Esophagus muscularis mucosa (tissue), 4 donors: ENCODE results near the gene GPR15.

Experiments used
- CTCF ChIP-seq, 3 experiments: fragments of 200-600 bp in 2 of 3; fragments of 450-650 bp in 1 of 3; sonication (generic) in 2 of 3; IDR thresholded peaks; one replicate each; pipeline ENCODE4 v1.5.1; 2017 to 2019; ENCODE audit warnings: antibody characterized with exemption in 3 of 3, mild to moderate bottlenecking in 2 of 3, moderate library complexity in 1 of 3
- EP300 ChIP-seq: sonication (generic); formaldehyde crosslinking; IDR thresholded peaks from one replicate; pipeline ENCODE4 v1.6.1; 2017; ENCODE audit warnings: antibody characterized with exemption
- POLR2A ChIP-seq: fragments of 450-650 bp; IDR thresholded peaks from one replicate; pipeline ENCODE4 v1.6.1; 2017; ENCODE audit warnings: antibody characterized with exemption, moderate library complexity, mild to moderate bottlenecking, low read depth
- POLR2AphosphoS5 ChIP-seq, 2 donors: sonication (generic); formaldehyde crosslinking; IDR thresholded peaks; one replicate each; pipeline ENCODE4 v1.6.1; 2017; ENCODE audit warnings: antibody characterized with exemption in 2 of 2

- TF ChIP-seq POLR2A (no peak), CTCF (IDR thresholded peaks at IDR 0.05) (no peak), POLR2AphosphoS5 (IDR thresholded peaks at IDR 0.05) (no peak), EP300 (no peak)
These were observed 33.5 kb downstream of the GPR15 start for GRCh38 chr3:98565237-98565643.
